Epithelial cell of proximal tubule (primary cell): ENCODE results near the gene ARHGAP26. TPM values are rescaled to one million over a fixed set of nuclear protein-coding genes. Genes with fewer than 3 reads are reported as not detected.

Experiments used
- DNase-seq: peaks from one replicate; pipeline ENCODE4 v3.0.0-alpha.2; 2011; ENCODE audit warnings: low read depth
- H3K4me3 ChIP-seq: 2 replicates; pipeline ENCODE4 v1.5.1; 2011; ENCODE audit warnings: low read depth, mild to moderate bottlenecking, low read length
- total RNA-seq: library from RNA; depleted of rRNA; stranded (reverse); fragments of >200 nt; gene quantifications from 2 replicates; pipeline ENCODE4 v1.2.3, GENCODE V29; 2015
- TF ChIP-seq, protein P1 (sequence below): conservative IDR thresholded peaks from 2 replicates; pipeline ENCODE4 v1.5.1; 2012; ENCODE audit warnings: low read depth, mild to moderate bottlenecking, low read length

The ARHGAP26 gene
- total RNA-seq, 1 donor from 2014 or later: 7.0 TPM

DNA sequence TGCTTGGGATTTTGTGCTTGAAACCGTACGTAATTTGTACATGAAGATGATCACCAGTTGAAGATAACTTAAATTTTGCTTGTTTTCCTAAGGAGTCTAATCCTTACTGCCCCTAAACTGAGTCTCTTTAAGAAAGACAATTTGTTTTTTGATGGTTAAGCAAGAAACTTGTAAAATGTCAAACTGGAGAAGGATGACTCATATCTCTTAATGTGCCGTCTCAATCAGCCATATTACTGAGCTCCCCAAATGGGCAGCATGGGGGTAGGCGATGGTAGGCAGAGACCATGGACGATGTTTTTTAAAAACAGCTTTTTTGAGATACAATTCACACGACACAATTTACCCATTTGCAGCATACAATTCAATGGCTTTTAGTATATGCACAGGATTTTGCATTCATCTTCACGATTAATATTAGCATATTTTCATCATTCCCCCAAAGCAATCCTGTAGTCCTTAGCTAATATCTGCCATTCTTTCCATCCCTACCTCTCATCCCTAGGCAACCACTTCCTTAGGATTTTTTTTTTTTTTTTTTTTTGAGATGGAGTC is 14.3 kb downstream of the ARHGAP26 start:
- no peak overlapping the region for H3K4me3 ChIP-seq
- TF ChIP-seq, protein P1, sequence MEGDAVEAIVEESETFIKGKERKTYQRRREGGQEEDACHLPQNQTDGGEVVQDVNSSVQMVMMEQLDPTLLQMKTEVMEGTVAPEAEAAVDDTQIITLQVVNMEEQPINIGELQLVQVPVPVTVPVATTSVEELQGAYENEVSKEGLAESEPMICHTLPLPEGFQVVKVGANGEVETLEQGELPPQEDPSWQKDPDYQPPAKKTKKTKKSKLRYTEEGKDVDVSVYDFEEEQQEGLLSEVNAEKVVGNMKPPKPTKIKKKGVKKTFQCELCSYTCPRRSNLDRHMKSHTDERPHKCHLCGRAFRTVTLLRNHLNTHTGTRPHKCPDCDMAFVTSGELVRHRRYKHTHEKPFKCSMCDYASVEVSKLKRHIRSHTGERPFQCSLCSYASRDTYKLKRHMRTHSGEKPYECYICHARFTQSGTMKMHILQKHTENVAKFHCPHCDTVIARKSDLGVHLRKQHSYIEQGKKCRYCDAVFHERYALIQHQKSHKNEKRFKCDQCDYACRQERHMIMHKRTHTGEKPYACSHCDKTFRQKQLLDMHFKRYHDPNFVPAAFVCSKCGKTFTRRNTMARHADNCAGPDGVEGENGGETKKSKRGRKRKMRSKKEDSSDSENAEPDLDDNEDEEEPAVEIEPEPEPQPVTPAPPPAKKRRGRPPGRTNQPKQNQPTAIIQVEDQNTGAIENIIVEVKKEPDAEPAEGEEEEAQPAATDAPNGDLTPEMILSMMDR: no peak
- no peak for DNase-seq

DNA sequence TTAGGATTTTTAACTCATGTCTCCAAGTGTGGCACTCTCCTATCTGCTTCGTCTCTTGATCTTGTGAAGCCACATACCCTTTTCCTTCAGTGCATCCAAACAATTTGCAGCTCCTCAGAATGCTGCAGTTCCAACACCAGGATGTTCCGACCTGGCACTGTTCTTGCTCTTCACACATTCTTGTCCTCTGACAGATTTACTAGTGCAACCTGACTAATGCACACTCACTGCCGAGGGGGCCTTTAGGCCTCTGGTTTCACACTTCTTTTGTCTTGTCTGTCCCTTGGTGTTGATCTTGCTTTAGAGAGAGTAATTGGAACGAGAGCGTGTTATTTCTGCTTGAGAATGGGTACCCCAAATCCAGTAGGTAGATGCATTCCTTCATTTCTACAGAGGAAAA is 15.0 kb downstream of the ARHGAP26 start:
- no peak for DNase-seq
- H3K4me3 ChIP-seq: no peak overlapping the region
- TF ChIP-seq, protein P1: no peak

- no peak for DNase-seq
- TF ChIP-seq, protein P1: no peak
- no peak overlapping the region for H3K4me3 ChIP-seq
These were observed 19.0 kb downstream of the ARHGAP26 start for GRCh38 chr5:142789206-142789605.

- TF ChIP-seq, protein P1: no peak
- H3K4me3 ChIP-seq: no peak overlapping the region
- DNase-seq: no peak
These were observed 22.1 kb downstream of the ARHGAP26 start for GRCh38 chr5:142792012-142792864.

GRCh38 chr5:142792865-142793232 is 22.7 kb downstream of the ARHGAP26 start:
- no peak for DNase-seq
- no peak overlapping the region for H3K4me3 ChIP-seq
- TF ChIP-seq, protein P1: no peak

DNA sequence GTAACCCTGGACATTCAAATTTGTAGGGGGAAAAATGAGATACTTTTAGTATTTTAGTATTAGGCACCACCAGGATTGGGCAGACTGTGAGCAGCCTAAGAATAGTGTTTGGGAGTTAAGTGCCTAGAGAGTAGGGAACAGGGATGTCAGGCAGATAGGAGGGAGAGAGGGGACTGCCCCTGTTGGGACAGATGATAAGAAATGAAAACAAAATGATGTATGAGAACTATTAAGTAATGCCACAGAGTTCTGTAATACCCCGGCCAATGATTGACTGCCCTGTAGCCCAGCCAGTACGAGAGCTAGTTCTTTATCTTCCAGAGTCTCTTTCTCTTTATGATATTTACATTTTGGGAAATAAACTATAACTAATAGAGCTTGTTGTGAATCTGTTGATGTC is 24.4 kb downstream of the ARHGAP26 start:
- no peak for DNase-seq
- no peak overlapping the region for H3K4me3 ChIP-seq
- TF ChIP-seq, protein P1: no peak
